Activated B cell treated with CpG ODN at 0.5 μM for 24 hours (primary cell): ENCODE data around the gene CTXND1. TPM values are rescaled to one million over a fixed set of nuclear protein-coding genes. Genes with fewer than 3 reads are reported as not detected.

Experiments
- ATAC-seq: fragments of 200-7000 bp; cut with Tn5 transposase; one replicate; pipeline ENCODE4 v1.10.0; 2021; ENCODE audit warnings: low read depth, mild to moderate bottlenecking, moderate library complexity
- CTCF ChIA-PET: fragments of 350-600 bp; sonication (Branson Sonifier 250); formaldehyde crosslinking; loops from one replicate; lab custom pipeline; 2021; ENCODE audit warnings: antibody characterized with exemption; lab: Charles Lee
- POLR2A ChIA-PET: fragments of 350-600 bp; sonication (Branson Sonifier 250); formaldehyde crosslinking; loops from one replicate; lab custom pipeline; 2021; ENCODE audit warnings: antibody characterized with exemption; lab: Charles Lee
- DNase-seq: peaks from one replicate; pipeline ENCODE4 v3.0.0; 2022
- H3K27ac Mint-ChIP-seq: one replicate; pipeline ENCODE4 v1.8.0; 2020; ENCODE audit warnings: mixed read lengths
- H3K27me3 Mint-ChIP-seq: one replicate; pipeline ENCODE4 v1.8.0; 2021; ENCODE audit warnings: mixed read lengths
- H3K36me3 Mint-ChIP-seq: one replicate; pipeline ENCODE4 v1.8.0; 2021; ENCODE audit warnings: low read depth, mixed read lengths
- H3K4me1 Mint-ChIP-seq: one replicate; pipeline ENCODE4 v1.8.0; 2021; ENCODE audit warnings: mixed read lengths
- H3K4me3 Mint-ChIP-seq: one replicate; pipeline ENCODE4 v1.8.0; 2020; ENCODE audit warnings: mild to moderate bottlenecking, mixed read lengths
- H3K9me3 Mint-ChIP-seq: one replicate; pipeline ENCODE4 v1.8.0; 2020; ENCODE audit warnings: mixed read lengths
- CTCF ChIP-seq: fragments of 200-600 bp; IDR thresholded peaks from one replicate; pipeline ENCODE4 v1.8.0; 2022; ENCODE audit warnings: antibody characterized with exemption, mild to moderate bottlenecking
- intact Hi-C: fragments of 100-400 bp; cut with micrococcal nuclease; formaldehyde crosslinking; loops from one replicate; pipeline ENCODE4 v1.15.1; 2024
- total RNA-seq: library from RNA; stranded (reverse); gene quantifications from 2 replicates; pipeline ENCODE4 v1.2.3, GENCODE V29; 2022

The CTXND1 gene
- total RNA-seq, 1 donor from 2014 or later, result not detected

GRCh38 chr15:80199869-80200268, 52.1 kb downstream of the CTXND1 start:
- Mint-ChIP-seq H3K36me3 (no peaks in the 10 kb centered on the region), H3K27ac (no peak overlapping the region), H3K9me3 (no peaks in the 10 kb centered on the region), H3K4me1 (no peaks in the 10 kb centered on the region), H3K27me3 (peaks cover 15% of the 10 kb centered on the region), H3K4me3 (no peak overlapping the region)
- no peak for DNase-seq
- TF ChIP-seq CTCF, result no peak
- ATAC-seq, result no peak
- ChIA-PET POLR2A (no interaction called here), CTCF (no interaction called here)
- intact Hi-C loops, result no loop called here

- no peak for TF ChIP-seq CTCF
- Mint-ChIP-seq H3K36me3 (no peaks in the 10 kb centered on the region), H3K27ac (no peak overlapping the region), H3K4me1 (no peaks in the 10 kb centered on the region), H3K9me3 (no peaks in the 10 kb centered on the region), H3K4me3 (no peak overlapping the region), H3K27me3 (peaks cover 15% of the 10 kb centered on the region)
- ATAC-seq (no peak), DNase-seq (no peak)
- ChIA-PET POLR2A (no interaction called here), CTCF (no interaction called here)
- intact Hi-C loops, result no loop called here
Measured at GRCh38 chr15:80199366-80199765, 52.6 kb downstream of the CTXND1 start.

GRCh38 chr15:80194914-80195313, 57.1 kb downstream of the CTXND1 start:
- Mint-ChIP-seq H3K9me3 (no peaks in the 10 kb centered on the region), H3K4me3 (no peak overlapping the region), H3K36me3 (no peaks in the 10 kb centered on the region), H3K27me3 (peaks cover 5% of the 10 kb centered on the region), H3K27ac (no peak overlapping the region), H3K4me1 (no peaks in the 10 kb centered on the region)
- no peak for TF ChIP-seq CTCF
- ATAC-seq, result no peak
- intact Hi-C loops, result no loop called here
- ChIA-PET POLR2A (no interaction called here), CTCF (no interaction called here)
- DNase-seq, result no peak

- ATAC-seq (no peak), DNase-seq (no peak)
- Mint-ChIP-seq H3K27me3 (peaks cover 5% of the 10 kb centered on the region), H3K9me3 (no peaks in the 10 kb centered on the region), H3K4me3 (no peak overlapping the region), H3K27ac (no peak overlapping the region), H3K36me3 (no peaks in the 10 kb centered on the region), H3K4me1 (no peaks in the 10 kb centered on the region)
- ChIA-PET CTCF (no interaction called here), POLR2A (no interaction called here)
- intact Hi-C loops, result no loop called here
- TF ChIP-seq CTCF, result no peak
Measured at GRCh38 chr15:80194186-80194585, 57.8 kb downstream of the CTXND1 start.

GRCh38 chr15:80191897-80192595, 60.0 kb downstream of the CTXND1 start:
- intact Hi-C loops, result no loop called here
- POLR2A ChIA-PET, result no interaction called here
- DNase-seq (no peak), ATAC-seq (no peak)
- no peaks in the 10 kb centered on the region for H3K4me1 Mint-ChIP-seq
- peaks cover 2% of the 10 kb centered on the region for H3K27me3 Mint-ChIP-seq
- no peak for TF ChIP-seq CTCF
- CTCF ChIA-PET, result no interaction called here
- H3K36me3 Mint-ChIP-seq, result no peaks in the 10 kb centered on the region
- H3K4me3 Mint-ChIP-seq, result no peak overlapping the region
- no peaks in the 10 kb centered on the region for H3K9me3 Mint-ChIP-seq
- H3K27ac Mint-ChIP-seq, result no peak overlapping the region
